MM.1S (cell line): ENCODE results near the gene SORCS2.

Experiments
- CTCF ChIP-seq: fragments of 300-600 bp; sonication (generic); IDR thresholded peaks from 2 replicates; pipeline ENCODE4 v1.5.1; 2016; ENCODE audit warnings: antibody characterized with exemption, low read length, mixed read lengths
- EZH2 ChIP-seq: fragments of 300-600 bp; sonication (generic); optimal IDR thresholded peaks from 2 replicates; pipeline ENCODE3; 2017; ENCODE audit warnings: low read depth, mild to moderate bottlenecking, antibody characterized with exemption, low read length, mixed read lengths

GRCh38 chr4:7472442-7473013 lies 280.2 kb downstream of the SORCS2 start:
- TF ChIP-seq CTCF: no peak
- TF ChIP-seq EZH2: no peak
